A549 (cell line): ENCODE data around the gene HAX1. TPM values are rescaled to one million over a fixed set of nuclear protein-coding genes. Genes with fewer than 3 reads are reported as not detected.

Experiments
- polyA plus RNA-seq, 4 experiments: library from polyadenylated mRNA; depleted of rRNA in 3 of 4; stranded (reverse); fragments of >200 nt; fragmentation: RNase III in 1 of 4; extraction: RNeasy Plus Mini Kit Qiagen cat#74134 plus additional on column Dnase treatment in 1 of 4; gene quantifications; 2 replicates in 3 of 4; 3 replicates in 1 of 4; pipeline ENCODE4 v1.2.3, GENCODE V29; 2011 to 2017
- small RNA-seq, 6 experiments: library from RNA; depleted of rRNA; stranded (forward); fragments of <200 nt; gene quantifications; one replicate each; pipeline ENCODE3, GENCODE V24; 2012

HAX1 gene
- polyA plus RNA-seq, 2 of the 4 experiments (the other 2 are of a cell fraction) = 78.4 to 123 TPM

Small RNA genes lying within 50 kb of the gene (small RNA-seq; reads per million reads assigned to genes)
- gene RF00273 (0 reads per million in 6 experiments), gene RNU6-121P (0 reads per million in 6 experiments), gene RNU6-239P (0 reads per million in 6 experiments), gene SNORA58B (0 reads per million in 6 experiments)

Other genes with a start within 250 kb of the HAX1 start
- not detected in 2 replicates for gene NUP210L, start 117.6 kb upstream of the HAX1 start, polyA plus RNA-seq (2011; rRNA removed)
- gene NUP210L, start 117.6 kb upstream of the HAX1 start, polyA plus RNA-seq (2017; fragmentation: RNase III; extraction: RNeasy Plus Mini Kit Qiagen cat#74134 plus additional on column Dnase treatment) = not detected in 3 replicates
- 300 and 618 TPM in 2 replicates for gene TPM3, start 80.5 kb upstream of the HAX1 start, polyA plus RNA-seq (2011; rRNA removed)
- 495 to 510 TPM (median 500 TPM) in 3 replicates for gene TPM3, start 80.5 kb upstream of the HAX1 start, polyA plus RNA-seq (2017; fragmentation: RNase III; extraction: RNeasy Plus Mini Kit Qiagen cat#74134 plus additional on column Dnase treatment)
- gene CFAP141, start 66.3 kb upstream of the HAX1 start, polyA plus RNA-seq (2011; rRNA removed) = not detected in 2 replicates
- gene CFAP141, start 66.3 kb upstream of the HAX1 start, polyA plus RNA-seq (2017; fragmentation: RNase III; extraction: RNeasy Plus Mini Kit Qiagen cat#74134 plus additional on column Dnase treatment) = 0.37 TPM in 1 of 3 replicates, not detected in the others
- gene UBAP2L, start 51.7 kb upstream of the HAX1 start, polyA plus RNA-seq (2011; rRNA removed) = 137 and 169 TPM in 2 replicates
- 155 to 169 TPM (median 159 TPM) in 3 replicates for gene UBAP2L, start 51.7 kb upstream of the HAX1 start, polyA plus RNA-seq (2017; fragmentation: RNase III; extraction: RNeasy Plus Mini Kit Qiagen cat#74134 plus additional on column Dnase treatment)
- gene AQP10, start 48.5 kb downstream of the HAX1 start, polyA plus RNA-seq (2011; rRNA removed) = not detected in 2 replicates
- gene AQP10, start 48.5 kb downstream of the HAX1 start, polyA plus RNA-seq (2017; fragmentation: RNase III; extraction: RNeasy Plus Mini Kit Qiagen cat#74134 plus additional on column Dnase treatment) = not detected in 3 replicates
- 12.7 and 17.2 TPM in 2 replicates for gene ATP8B2, start 52.9 kb downstream of the HAX1 start, polyA plus RNA-seq (2011; rRNA removed)
- 13.2 to 17.6 TPM (median 17.5 TPM) in 3 replicates for gene ATP8B2, start 52.9 kb downstream of the HAX1 start, polyA plus RNA-seq (2017; fragmentation: RNase III; extraction: RNeasy Plus Mini Kit Qiagen cat#74134 plus additional on column Dnase treatment)
- gene IL6R, start 132.7 kb downstream of the HAX1 start, polyA plus RNA-seq (2011; rRNA removed) = 2.7 and 3.0 TPM in 2 replicates
- 1.8 to 2.2 TPM (median 1.8 TPM) in 3 replicates for gene IL6R, start 132.7 kb downstream of the HAX1 start, polyA plus RNA-seq (2017; fragmentation: RNase III; extraction: RNeasy Plus Mini Kit Qiagen cat#74134 plus additional on column Dnase treatment)
- gene TDRD10, start 229.6 kb downstream of the HAX1 start, polyA plus RNA-seq (2011; rRNA removed) = 0.04 TPM in 1 of 2 replicates, not detected in the other
- not detected in 3 replicates for gene TDRD10, start 229.6 kb downstream of the HAX1 start, polyA plus RNA-seq (2017; fragmentation: RNase III; extraction: RNeasy Plus Mini Kit Qiagen cat#74134 plus additional on column Dnase treatment)
- 0.01 and 0.03 TPM in 2 replicates for gene SHE, start 229.8 kb downstream of the HAX1 start, polyA plus RNA-seq (2011; rRNA removed)
- gene SHE, start 229.8 kb downstream of the HAX1 start, polyA plus RNA-seq (2017; fragmentation: RNase III; extraction: RNeasy Plus Mini Kit Qiagen cat#74134 plus additional on column Dnase treatment) = 0.01 TPM in 1 of 3 replicates, not detected in the others